ENCODE measurements around the gene GSTM1.

DNA sequence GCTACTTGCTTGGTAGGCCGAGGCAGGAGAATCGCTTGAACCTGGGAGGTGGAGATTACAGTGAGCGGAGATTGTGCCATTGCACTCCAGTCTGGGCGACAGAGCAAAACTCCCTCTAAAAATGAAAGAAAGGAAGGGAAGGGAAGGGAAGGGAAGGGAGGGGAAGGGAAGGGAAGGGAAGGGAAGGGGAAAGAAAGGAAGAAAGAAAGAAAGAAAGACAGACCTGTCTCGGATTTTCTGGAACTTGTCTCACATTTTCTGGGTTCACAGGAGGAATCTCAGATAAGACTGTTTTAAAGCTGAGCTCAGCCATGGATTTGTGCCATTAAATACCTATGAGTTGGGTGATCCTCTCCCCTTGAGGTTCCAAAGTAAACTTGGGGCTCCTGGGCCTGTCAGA, 37.3 kb downstream of the GSTM1 start:
- TF ChIP-seq, protein P1, sequence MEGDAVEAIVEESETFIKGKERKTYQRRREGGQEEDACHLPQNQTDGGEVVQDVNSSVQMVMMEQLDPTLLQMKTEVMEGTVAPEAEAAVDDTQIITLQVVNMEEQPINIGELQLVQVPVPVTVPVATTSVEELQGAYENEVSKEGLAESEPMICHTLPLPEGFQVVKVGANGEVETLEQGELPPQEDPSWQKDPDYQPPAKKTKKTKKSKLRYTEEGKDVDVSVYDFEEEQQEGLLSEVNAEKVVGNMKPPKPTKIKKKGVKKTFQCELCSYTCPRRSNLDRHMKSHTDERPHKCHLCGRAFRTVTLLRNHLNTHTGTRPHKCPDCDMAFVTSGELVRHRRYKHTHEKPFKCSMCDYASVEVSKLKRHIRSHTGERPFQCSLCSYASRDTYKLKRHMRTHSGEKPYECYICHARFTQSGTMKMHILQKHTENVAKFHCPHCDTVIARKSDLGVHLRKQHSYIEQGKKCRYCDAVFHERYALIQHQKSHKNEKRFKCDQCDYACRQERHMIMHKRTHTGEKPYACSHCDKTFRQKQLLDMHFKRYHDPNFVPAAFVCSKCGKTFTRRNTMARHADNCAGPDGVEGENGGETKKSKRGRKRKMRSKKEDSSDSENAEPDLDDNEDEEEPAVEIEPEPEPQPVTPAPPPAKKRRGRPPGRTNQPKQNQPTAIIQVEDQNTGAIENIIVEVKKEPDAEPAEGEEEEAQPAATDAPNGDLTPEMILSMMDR (IDR thresholded peaks at IDR 0.05), result no peak
- TF ChIP-seq EZH2 (IDR thresholded peaks at IDR 0.05; ENCODE audit: borderline replicate concordance, insufficient read depth, low read depth, low read length, poor library complexity, severe bottlenecking), result no peak
